ENCODE results near the gene OBI1.

The OBI1 gene

DNA sequence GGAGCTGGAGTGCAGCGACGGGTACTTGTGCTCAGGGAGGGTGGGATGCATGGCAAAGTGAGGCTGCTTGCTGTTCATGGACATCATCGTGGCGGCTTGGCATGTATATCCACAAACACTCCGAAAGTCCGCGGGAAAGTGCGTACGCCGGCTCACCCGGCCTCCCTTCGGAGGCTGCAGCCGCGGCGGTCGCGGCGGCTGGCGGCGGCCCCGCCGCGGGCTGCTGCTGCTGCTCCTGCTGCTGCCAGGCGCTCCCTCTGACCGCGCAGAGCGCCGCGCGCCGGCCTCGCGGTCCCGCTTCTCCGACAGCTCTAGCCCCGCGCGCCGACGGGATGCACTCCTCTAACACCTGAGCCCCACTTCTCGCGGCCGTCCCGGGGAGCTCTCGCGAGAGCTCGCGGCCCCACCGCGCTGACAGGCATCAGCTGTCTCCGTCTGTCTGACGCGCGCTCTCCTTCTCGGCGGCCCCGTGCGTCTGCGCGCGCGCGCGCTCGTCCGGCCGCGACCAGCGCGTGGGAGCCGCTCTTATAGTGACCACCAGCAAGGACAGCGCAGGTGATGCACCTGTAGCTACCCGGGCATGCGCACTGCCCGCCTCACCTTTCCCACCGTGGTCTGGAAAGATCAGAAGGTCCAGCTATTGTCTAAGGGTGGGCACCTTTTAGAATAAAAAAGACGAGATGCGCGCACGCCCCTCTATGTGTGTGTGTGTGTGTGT is 55.6 kb downstream of the OBI1 start, which contains the start of gene POU4F1:
TSS of gene POU4F1 (minus strand) at position 313 of the 718 bp plus-strand sequence. CDS start at position 87, 226 bp downstream.
- DNase-seq, result peak in 3 of 14 donors; percentile 24 to 30 (median 28)

DNA sequence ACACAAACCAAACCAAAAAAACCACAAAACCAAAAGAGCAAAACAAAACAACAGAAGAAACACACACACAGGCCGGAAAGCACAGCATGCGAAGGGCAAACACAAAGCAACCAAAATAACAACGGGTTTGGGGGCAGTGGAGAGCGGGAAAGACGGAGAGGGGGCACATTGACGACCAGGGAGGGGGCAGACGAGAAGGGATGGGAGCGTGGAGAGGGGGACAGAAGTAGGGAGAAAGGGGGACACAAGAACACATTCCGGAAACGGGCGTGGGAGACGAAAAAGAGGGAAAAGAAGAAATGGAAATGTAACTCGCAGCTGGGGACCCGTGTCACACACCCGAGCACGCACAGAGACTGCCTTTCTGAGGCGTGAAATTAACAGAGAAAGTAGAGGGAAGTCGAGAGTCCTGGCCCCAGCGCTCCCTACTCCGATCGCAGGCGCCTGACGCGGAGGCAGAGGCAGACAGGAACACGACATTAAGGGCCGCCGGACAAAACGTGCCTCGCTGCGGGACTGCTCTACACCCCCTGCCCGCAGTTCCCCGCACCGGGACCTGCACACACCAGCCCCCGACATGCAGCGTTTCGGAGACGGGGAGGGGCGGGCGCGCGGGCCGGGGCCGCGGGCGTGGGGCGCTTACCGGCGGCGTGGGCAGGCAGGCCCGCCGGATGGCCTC is 56.3 kb downstream of the OBI1 start:
- no peak for DNase-seq

GRCh38 chr13:78601874-78602560 is 56.9 kb downstream of the OBI1 start:
- DNase-seq, result no peak

DNA sequence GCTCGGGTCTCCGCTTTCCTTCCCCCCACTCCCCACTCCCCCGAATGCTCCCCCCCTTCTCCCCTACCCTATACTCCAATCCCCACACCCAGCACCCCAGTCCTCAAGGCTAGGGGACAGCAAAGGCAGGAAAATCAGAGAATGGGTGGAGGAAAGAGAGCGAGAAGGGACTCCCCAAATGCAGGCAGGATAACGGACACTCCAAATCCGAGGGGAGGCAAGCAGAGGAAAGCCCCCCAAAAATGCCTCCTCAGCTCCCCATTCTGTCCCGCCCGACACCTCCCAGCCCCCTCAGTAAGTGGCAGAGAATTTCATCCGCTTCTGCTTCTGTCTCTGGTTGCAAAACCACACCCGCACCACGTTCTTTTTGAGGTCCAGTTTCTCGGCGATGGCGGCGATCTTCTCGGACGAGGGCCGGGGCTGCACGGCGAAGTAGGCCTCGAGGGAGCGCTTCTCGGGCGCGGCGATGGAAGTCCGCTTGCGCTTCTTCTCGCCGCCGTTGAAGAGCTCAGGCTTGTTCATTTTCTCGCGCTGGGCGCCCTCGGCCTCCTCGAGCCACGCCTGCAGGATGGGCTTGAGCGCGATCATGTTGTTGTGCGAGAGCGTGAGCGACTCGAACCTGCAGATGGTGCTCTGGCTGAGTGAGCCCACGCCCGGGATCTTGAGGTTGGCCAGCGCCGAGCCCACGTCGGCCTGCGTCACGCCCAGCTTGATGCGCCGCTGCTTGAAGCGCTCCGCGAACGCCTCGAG is 57.7 kb downstream of the OBI1 start:
- no peak for DNase-seq

- no peak for DNase-seq
Observed at GRCh38 chr13:78600280-78600883, 58.6 kb downstream of the OBI1 start.

- DNase-seq, result no peak
Observed at GRCh38 chr13:78599645-78600279, 59.2 kb downstream of the OBI1 start.

DNA sequence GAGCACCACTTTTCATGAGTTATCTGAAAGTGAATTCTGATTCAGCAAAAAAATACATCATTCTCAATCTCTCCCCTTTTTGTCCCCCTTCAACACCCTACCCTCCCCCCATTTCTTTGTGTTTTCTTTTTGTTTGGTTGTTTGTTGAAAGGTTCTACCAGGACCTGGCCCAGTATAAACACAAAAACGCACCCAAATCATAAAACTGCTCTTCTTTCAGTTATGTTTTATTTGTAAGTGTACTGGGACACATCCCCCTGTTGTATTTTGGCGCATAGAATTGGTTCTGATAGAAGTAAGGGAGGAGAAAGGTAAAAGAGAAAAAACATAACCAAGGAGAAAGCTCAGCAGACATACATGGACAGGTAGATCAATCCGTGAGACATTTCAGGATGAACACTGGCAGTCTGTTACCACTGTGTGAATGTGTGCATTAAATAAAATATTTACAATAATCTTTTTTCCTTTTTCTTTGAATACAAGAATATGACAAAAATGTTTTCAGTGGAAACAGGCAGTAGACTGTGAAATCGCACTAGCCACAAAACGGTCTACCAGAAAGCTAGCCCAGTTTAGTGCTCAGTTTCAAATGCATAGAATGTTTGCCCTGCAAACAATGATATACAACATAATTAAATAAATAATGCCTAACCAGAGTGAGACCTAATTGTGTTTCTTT is 59.9 kb downstream of the OBI1 start:
- no peak for DNase-seq

GRCh38 chr13:78598116-78598781 is 60.7 kb downstream of the OBI1 start:
- DNase-seq, result no peak

GRCh38 chr13:78597602-78597932 is 61.4 kb downstream of the OBI1 start:
- no peak for DNase-seq

- DNase-seq, result no peak
Observed at GRCh38 chr13:78596736-78597601, 62.0 kb downstream of the OBI1 start.

GRCh38 chr13:78596399-78596735 is 62.6 kb downstream of the OBI1 start:
- no peak for DNase-seq

GRCh38 chr13:78595495-78596398 is 63.2 kb downstream of the OBI1 start:
- DNase-seq, result no peak

GRCh38 chr13:78594456-78594975 is 64.4 kb downstream of the OBI1 start:
- DNase-seq, result no peak

GRCh38 chr13:78593652-78594455 is 65.1 kb downstream of the OBI1 start:
- DNase-seq, result no peak

DNA sequence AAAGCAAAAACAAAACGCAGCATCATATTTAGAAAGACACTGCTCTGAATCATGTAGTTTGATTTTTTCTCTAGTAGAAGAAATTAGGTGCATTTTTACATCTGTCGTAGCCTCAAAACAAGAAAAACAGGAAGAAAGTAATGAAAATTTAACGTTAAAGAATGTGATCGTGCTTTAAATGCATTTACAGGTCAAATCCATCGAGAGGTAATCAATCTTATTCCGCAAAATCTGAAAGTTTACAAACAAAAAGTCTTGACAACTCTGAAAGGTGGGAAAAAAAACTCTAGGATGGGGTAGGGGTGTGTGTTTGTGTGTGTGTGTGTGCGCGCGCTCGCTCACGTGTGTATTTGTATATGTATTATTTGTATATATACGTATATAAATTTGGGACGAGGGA is 65.8 kb downstream of the OBI1 start:
- no peak for DNase-seq

DNA sequence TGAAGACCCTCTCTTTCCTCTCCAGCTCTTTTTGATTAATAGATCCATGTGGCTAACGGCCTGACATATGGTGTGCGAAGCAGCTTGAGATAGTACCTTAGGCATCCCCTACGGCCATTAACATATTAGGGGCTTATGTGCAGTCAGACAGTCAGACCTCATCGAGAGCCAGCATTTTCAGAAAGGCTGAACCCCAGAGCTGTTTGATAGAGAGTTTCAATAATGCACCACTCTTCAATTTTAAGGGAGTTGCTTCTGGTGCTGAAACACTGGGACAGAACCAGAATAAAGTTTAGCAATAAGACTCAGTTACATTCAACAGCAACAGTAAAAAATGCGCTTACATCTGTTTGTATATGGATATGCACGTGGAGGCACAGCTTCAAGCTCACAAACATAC is 66.4 kb downstream of the OBI1 start:
- DNase-seq, result no peak

DNA sequence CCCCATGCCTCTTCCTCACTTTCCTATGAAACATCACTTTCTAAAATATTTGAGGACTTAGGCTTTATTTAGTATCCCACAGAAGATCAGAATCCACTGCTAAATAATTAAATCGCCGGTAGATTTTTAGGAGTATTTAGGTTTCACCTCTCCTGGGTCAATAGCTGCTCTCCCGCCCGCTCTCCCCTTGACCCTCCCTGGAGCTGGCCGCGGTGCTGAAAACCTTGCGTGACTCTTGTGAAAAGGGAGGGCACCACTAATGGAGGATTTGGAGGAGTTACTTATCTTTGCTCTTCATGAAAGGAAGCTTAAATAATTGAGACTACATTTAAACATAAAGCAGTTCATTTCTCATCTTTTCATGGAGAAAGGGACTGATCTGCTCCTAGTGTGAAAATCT is 69.7 kb downstream of the OBI1 start:
- no peak for DNase-seq

- no peak for DNase-seq
Observed at GRCh38 chr13:78587395-78587794, 71.6 kb downstream of the OBI1 start.

Data from C1 segment of cervical spinal cord (tissue), 14 donors.